Vagina (tissue), 2 donors: ENCODE data around the gene INSRR. TPM values are rescaled to one million over a fixed set of nuclear protein-coding genes. Genes with fewer than 3 reads are reported as not detected.

Experiments used
- DNase-seq, 2 donors: peaks; one replicate each; pipeline ENCODE4 v3.0.0-alpha.2; 2017; ENCODE audit errors: extremely low spot score in 2 of 2
- H3K27ac ChIP-seq: fragments of 200-600 bp; sonication (generic); one replicate; pipeline ENCODE4 v1.5.1; 2019
- H3K27me3 ChIP-seq: fragments of 200-600 bp; sonication (generic); one replicate; pipeline ENCODE4 v1.5.1; 2019
- H3K36me3 ChIP-seq, 2 donors: fragments of 200-600 bp; sonication (generic); one replicate each; pipeline ENCODE4 v1.5.1; 2017 to 2019
- H3K4me1 ChIP-seq: fragments of 200-600 bp; sonication (generic); one replicate; pipeline ENCODE4 v1.5.1; 2019
- H3K4me3 ChIP-seq, 2 donors: fragments of 200-600 bp; sonication (generic); 1 replicate in 1 of 2; 2 replicates in 1 of 2; pipeline ENCODE4 v1.5.1; 2016 to 2019
- H3K9me3 ChIP-seq: fragments of 200-600 bp; sonication (generic); one replicate; pipeline ENCODE4 v1.5.1; 2019
- CTCF ChIP-seq, 3 experiments: fragments of 450-650 bp in 2 of 3; fragments of 200-600 bp in 1 of 3; sonication (generic) in 1 of 3; IDR thresholded peaks; one replicate each; pipeline ENCODE4 v1.5.1; 2017 to 2019; ENCODE audit warnings: antibody characterized with exemption in 3 of 3, mild to moderate bottlenecking in 2 of 3, moderate library complexity in 2 of 3
- POLR2A ChIP-seq, 2 donors: fragments of 450-650 bp; IDR thresholded peaks; one replicate each; pipeline ENCODE4 v1.6.1; 2017; ENCODE audit warnings: antibody characterized with exemption in 2 of 2, mild to moderate bottlenecking in 2 of 2, moderate library complexity in 2 of 2
- POLR2AphosphoS5 ChIP-seq, 2 donors: sonication (generic); formaldehyde crosslinking; IDR thresholded peaks; one replicate each; pipeline ENCODE4 v1.9.0; 2017; ENCODE audit warnings: antibody characterized with exemption in 2 of 2, mild to moderate bottlenecking in 2 of 2, low read depth in 1 of 2; ENCODE audit not compliant: insufficient read depth in 1 of 2
- intact Hi-C: fragments of 100-400 bp; cut with DNase I; formaldehyde crosslinking; loops from one replicate; pipeline ENCODE4 v1.15.1; 2023
- total RNA-seq: library from RNA; depleted of rRNA; stranded (reverse); fragments of >200 nt; gene quantifications from one replicate; pipeline ENCODE4 v1.2.3, GENCODE V29; 2016

INSRR gene
- total RNA-seq, 1 donor from 2014 or later: not detected

GRCh38 chr1:156797212-156797871, 61.6 kb downstream of the INSRR start:
- TF ChIP-seq CTCF (IDR thresholded peaks at IDR 0.05) (peak in 2 of 3 experiments; percentile 35 to 60), POLR2AphosphoS5 (IDR thresholded peaks at IDR 0.05; ENCODE audit: insufficient read depth in 1 of 2, low read depth in 1 of 2) (peak in 1 of 2 donors; percentile 20), POLR2A (IDR thresholded peaks at IDR 0.05) (no peak)
- Histone ChIP-seq H3K4me3 (no peak overlapping the region), H3K27ac (no peak overlapping the region), H3K36me3 (peaks cover 0 to 68% of the 10 kb centered on the region in 2 donors), H3K4me1 (peaks cover 15% of the 10 kb centered on the region), H3K9me3 (no peaks in the 10 kb centered on the region), H3K27me3 (no peaks in the 10 kb centered on the region)
- intact Hi-C loops: no loop called here
- DNase-seq: no peak

DNA sequence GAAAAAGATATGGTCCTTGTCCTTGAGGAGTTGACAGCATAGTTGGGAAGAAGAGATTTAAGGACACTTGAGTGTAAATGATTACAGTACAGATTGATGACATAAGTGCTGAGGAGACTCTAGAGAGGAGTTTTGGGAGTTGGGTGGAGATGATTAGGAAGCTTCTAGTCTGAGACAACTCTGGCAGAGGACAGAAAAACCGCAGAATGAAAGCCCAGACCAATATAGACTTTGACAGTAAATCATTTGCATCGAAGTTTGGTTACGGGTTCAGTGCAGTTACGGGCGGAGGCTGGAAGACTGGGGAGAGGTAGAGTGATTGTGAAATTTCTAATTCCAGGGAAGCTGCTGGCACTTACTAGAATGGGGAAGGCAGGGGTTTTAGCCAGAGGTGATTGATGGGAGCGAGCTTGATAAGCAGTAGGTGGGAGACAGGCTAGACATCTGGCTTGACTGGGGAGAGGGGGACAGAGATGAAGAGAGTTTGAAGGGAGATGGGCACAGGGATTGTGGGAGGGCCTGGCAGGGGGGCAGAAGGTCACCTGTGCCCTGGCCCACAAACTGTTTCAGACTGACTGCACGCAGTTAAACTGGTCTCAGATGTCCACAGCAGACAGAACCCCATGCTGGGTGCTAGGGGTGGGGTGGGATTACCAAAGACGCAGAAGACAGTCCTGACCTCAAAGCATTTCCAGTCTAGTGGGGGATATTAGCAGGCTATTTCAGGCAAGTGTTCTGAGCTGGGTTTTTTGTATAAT, 62.4 kb downstream of the INSRR start:
- no peak for TF ChIP-seq POLR2AphosphoS5 (IDR thresholded peaks at IDR 0.05; ENCODE audit: insufficient read depth in 1 of 2, low read depth in 1 of 2)
- no peak for TF ChIP-seq POLR2A (IDR thresholded peaks at IDR 0.05)
- no peak for TF ChIP-seq CTCF (IDR thresholded peaks at IDR 0.05)
- H3K4me3 ChIP-seq: no peak overlapping the region
- DNase-seq: no peak
- H3K36me3 ChIP-seq: peaks cover 0 to 76% of the 10 kb centered on the region in 2 donors
- no peak overlapping the region for H3K27ac ChIP-seq
- intact Hi-C loops: no loop called here
- no peaks in the 10 kb centered on the region for H3K27me3 ChIP-seq
- no peaks in the 10 kb centered on the region for H3K9me3 ChIP-seq
- H3K4me1 ChIP-seq: peaks cover 9% of the 10 kb centered on the region

DNA sequence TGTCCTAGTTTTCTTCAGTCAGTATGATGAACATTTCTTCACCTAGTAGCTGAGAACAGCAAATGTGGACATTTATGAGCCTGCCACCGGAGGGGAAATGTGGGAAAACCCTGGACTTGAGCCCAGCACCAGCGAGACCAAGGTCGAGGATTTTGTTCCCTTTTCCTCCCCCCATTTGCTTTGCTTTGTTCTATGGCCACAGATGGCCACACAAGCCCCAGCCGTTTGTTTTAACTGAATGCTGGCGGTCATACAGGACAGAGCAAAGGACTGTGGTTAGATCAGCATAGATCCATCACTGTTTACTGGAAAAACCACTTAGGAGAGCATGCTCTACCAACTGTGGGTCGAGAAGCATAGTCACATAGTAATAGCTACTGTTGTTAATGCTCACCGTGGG, 63.1 kb downstream of the INSRR start:
- TF ChIP-seq POLR2AphosphoS5 (IDR thresholded peaks at IDR 0.05; ENCODE audit: insufficient read depth in 1 of 2, low read depth in 1 of 2): no peak
- no peak for TF ChIP-seq CTCF (IDR thresholded peaks at IDR 0.05)
- TF ChIP-seq POLR2A (IDR thresholded peaks at IDR 0.05): no peak
- peaks cover 0 to 80% of the 10 kb centered on the region in 2 donors for H3K36me3 ChIP-seq

GRCh38 chr1:156795374-156795733, 63.6 kb downstream of the INSRR start:
- Histone ChIP-seq H3K27ac (no peak overlapping the region), H3K36me3 (peaks cover 0 to 75% of the 10 kb centered on the region in 2 donors), H3K9me3 (no peaks in the 10 kb centered on the region), H3K4me1 (no peaks in the 10 kb centered on the region), H3K4me3 (no peak overlapping the region), H3K27me3 (no peaks in the 10 kb centered on the region)
- no peak for DNase-seq
- TF ChIP-seq POLR2A (IDR thresholded peaks at IDR 0.05): no peak
- TF ChIP-seq CTCF (IDR thresholded peaks at IDR 0.05): no peak
- no peak for TF ChIP-seq POLR2AphosphoS5 (IDR thresholded peaks at IDR 0.05; ENCODE audit: insufficient read depth in 1 of 2, low read depth in 1 of 2)
- intact Hi-C loops: no loop called here

More for the DNA sequence above, 63.1 kb downstream of the INSRR start:
- Histone ChIP-seq H3K27me3 (no peaks in the 10 kb centered on the region), H3K4me3 (no peak overlapping the region), H3K27ac (no peak overlapping the region), H3K4me1 (peaks cover 2% of the 10 kb centered on the region), H3K9me3 (no peaks in the 10 kb centered on the region)
- intact Hi-C loops: no loop called here
- no peak for DNase-seq
